Skin of body (tissue), 2 donors: ENCODE measurements around the gene SMIM28. TPM values are rescaled to one million over a fixed set of nuclear protein-coding genes. Genes with fewer than 3 reads are reported as not detected.

Experiments
- DNase-seq: peaks from one replicate; lab custom pipeline; 2025; lab: John Stamatoyannopoulos, UW
- total RNA-seq: library from RNA; depleted of rRNA; stranded (reverse); fragments of >200 nt; gene quantifications from one replicate; pipeline ENCODE4 v1.2.3, GENCODE V29; 2014

The SMIM28 gene
- total RNA-seq, 1 donor from 2014 or later = not detected

GRCh38 chr6:138374230-138374629 lies 3.5 kb upstream of the SMIM28 start:
- DNase-seq = no peak

- DNase-seq = no peak
Measured at GRCh38 chr6:138374815-138375214, 2.9 kb upstream of the SMIM28 start.

GRCh38 chr6:138377042-138377441 lies 663 bp upstream of the SMIM28 start:
- DNase-seq = no peak

DNA sequence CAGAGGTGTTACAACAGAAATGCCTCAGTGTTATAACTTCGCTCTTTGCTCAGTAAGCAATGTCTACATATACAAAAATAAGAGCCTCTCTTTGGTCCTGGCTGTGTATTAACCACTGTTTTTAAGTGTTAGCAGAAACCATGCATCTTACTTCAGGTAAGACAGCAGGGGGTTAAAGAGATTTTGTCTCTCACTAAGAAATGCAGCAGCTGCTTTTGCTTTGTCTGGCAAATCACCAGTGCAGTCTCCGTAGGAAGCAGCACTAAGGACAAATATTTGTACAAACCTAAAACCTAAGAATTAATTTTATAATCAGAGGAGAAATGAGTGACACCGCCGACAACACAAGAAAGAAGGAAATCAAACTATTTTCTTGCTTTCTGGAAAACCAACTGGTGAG lies 758 bp downstream of the SMIM28 start:
- DNase-seq = no peak

DNA sequence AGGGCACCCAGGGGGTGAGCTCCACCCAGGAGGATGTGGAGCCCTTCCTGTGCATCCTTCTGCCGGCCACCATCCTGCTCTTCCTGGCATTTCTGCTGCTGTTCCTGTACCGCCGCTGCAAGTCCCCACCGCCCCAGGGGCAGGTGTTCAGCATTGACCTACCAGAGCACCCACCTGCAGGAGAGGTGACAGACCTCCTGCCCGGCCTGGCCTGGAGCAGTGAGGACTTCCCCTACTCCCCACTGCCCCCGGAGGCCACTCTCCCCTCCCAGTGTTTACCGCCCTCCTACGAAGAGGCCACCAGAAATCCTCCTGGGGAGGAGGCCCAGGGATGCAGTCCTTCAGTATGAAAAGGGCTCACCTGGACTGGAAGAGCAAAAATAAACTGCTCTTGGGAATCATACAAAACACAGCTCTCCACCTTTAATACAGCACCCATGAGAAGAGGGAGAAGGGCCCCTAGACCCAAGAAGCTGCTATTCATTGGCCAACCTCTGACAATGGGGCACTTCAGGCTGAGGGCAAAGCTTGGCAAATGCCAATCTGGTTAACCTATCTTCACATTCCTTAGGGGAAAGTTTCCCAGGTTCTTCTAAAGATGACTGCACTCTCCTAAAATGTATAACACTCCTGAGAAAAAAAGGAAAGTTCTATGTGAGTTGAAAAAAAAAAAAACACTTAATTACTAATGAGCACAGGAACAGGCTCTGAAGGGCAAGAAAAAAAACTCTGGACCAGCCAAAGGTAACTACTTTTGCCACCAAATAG lies 5.0 kb downstream of the SMIM28 start:
- DNase-seq = no peak

DNA sequence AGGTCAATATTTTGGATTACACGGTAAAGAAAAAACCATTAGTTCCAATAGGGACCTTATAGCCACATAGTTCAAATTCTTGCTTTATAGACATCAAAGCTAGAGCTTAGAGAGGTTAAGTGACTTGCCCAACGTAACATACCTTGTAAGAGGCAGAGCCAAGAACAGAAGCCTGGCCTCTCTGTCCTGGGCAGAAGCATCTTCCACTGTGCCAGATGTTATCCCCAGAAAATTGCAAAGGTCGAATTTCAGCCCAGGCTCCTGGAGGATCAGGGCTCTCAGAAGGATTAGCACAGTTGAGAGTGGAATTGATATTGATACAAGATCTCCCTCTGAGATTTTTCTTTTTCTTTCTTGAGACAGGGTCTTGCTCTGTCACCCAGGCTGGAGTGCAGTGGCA lies 6.1 kb downstream of the SMIM28 start:
- no peak for DNase-seq

- no peak for DNase-seq
Measured at GRCh38 chr6:138386897-138387296, 9.2 kb downstream of the SMIM28 start.

DNA sequence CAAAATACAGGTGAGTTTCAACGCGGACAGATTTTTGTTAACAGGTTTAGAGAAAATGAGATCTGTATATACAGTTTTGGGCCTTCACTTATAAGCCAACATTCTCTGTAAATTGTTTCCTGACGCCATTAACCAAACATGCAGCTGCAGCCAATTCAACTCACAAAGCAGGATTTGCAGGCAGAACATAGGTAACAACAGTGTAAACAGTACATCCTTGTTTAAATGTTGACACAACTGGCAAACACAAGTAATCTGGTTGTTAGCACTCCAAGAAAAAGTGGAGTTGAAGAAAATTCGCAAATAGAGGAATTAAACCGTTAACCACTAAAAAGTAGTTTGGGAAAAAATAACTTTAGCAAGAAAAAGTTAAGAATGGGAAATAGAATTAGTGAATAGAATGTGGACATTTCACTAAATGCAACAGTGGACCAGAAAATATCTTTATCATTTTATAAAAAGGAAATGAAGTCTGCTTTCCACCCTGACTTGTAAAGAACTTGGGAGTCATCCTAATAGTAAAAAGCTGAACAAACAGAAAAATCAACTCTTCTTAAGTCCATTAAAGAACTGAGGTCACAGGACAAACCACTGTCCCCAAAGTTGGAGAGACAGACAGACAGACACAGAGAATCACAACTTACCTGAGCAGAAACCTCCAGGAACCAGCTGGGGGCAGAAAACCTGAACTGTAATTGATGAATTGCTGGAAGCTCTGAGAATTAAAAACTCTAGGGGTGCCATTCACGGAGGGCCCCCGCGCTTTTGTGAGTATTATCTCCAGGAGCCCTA lies 10.1 kb downstream of the SMIM28 start:
- no peak for DNase-seq

DNA sequence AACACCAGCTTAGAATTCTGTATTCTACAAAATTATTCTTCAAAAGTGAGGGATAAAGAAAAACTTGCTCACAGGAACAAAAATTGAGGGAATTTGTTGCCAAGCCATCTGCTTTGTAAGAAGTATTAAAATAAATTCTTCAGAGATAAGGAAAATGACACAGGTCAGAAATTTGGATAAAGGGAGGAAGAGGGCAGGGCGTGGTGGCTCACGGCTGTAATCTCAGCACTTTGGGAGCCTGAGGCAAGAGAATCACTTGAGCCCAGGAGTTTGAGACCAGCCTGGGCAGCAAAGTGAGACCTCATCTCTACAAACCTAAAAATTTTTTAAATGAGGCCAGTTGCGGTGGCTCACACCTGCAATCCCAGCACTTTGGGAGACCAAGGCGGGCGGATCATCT lies 11.8 kb downstream of the SMIM28 start:
- no peak for DNase-seq

GRCh38 chr6:138393871-138394783 lies 16.4 kb downstream of the SMIM28 start:
- no peak for DNase-seq

- DNase-seq = no peak
Measured at GRCh38 chr6:138396709-138397108, 19.0 kb downstream of the SMIM28 start.

GRCh38 chr6:138397128-138398122 lies 19.7 kb downstream of the SMIM28 start:
- DNase-seq = no peak

DNA sequence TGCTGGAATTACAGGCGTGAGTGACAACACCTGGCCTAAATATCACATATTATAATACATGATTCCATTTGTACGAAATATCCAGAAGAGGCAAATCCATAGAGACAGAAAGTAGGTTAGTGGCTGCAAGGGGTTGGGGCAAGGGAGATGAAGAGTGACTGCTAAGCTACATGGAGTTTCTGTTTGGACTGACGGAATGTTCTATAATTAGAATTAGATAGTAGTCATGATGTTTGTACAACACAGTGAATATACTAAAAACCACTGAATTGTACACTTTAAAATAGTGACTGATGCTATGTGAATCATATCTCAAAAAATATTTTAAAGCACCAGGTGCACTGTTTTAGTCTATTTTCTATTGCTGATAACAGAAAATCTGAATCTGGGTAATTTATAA lies 22.6 kb downstream of the SMIM28 start:
- no peak for DNase-seq

- DNase-seq = no peak
Measured at GRCh38 chr6:138401960-138402837, 24.5 kb downstream of the SMIM28 start.

GRCh38 chr6:138402838-138403187 lies 25.1 kb downstream of the SMIM28 start:
- DNase-seq = no peak

GRCh38 chr6:138403324-138403800 lies 25.7 kb downstream of the SMIM28 start:
- DNase-seq = no peak

DNA sequence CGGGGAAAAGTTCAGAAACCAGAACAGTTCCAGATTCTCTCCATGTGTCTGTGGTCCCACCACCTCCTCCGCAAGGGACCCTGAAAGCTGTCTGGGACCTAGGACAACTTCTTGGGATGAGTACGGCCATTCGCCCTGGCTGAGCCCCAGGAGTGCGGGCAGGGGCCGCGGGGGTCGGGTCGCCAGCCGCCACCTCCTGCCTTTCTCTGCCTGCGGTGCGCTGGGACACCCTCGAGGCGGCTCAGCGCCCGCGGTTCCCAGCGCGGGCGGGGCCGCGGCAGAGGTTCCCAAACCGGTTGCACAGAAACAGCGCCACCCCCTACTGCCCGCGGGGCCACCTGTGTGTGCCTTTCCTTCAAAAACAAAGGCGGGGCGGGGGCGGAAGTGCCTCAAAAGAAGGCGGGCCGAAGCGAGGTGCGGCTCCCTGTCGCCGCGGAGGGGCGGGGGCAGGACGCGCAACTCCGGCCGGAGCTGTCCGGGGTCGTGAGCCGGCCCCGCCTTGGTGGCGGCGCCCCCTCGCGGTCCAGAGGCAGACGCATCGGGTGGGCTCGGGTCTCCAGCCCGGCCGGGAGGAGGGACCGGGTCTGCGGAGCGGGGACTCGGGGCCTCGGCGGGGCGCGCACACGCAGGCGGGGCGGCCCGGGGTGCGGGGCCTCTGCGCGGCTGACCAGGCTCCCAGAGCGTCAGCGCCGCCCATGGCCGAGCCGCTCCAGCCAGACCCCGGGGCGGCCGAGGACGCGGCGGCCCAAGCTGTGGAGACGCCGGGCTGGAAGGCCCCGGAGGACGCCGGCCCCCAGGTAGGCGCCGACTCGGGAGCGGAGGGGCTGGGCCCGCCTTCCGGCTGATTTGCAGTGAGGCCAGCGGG lies 26.3 kb downstream of the SMIM28 start, which contains the start of gene HEBP2:
Gene HEBP2, plus strand, starts transcription at position 423 of the 865 bp plus-strand sequence. Its CDS starts 273 bp downstream, at position 696.
- no peak for DNase-seq

GRCh38 chr6:138404666-138405337 lies 27.1 kb downstream of the SMIM28 start:
- DNase-seq = no peak
